Smooth muscle cell (in vitro differentiated cells): ENCODE results near the gene SCN4A. TPM values are rescaled to one million over a fixed set of nuclear protein-coding genes. Genes with fewer than 3 reads are reported as not detected.
"Not testable (repeated sequence)": the region's sequence is repeated elsewhere in the genome, so short reads cannot be mapped to it uniquely, and the experiment has no call there.

Source experiments
- DNase-seq: peaks from one replicate; lab custom pipeline; 2025; ENCODE audit not compliant: unreplicated experiment; lab: John Stamatoyannopoulos, UW
- H2AFZ ChIP-seq: fragments of 200-600 bp; sonication (generic); 2 replicates; pipeline ENCODE4 v1.6.0; 2016; ENCODE audit warnings: antibody characterized with exemption, low read depth, mild to moderate bottlenecking
- H3F3A ChIP-seq: fragments of 200-600 bp; sonication (generic); 2 replicates; pipeline ENCODE4 v1.6.0; 2017; ENCODE audit warnings: antibody characterized with exemption, low read depth
- H3K27ac ChIP-seq: fragments of 200-600 bp; sonication (generic); 2 replicates; pipeline ENCODE4 v1.5.1; 2016; ENCODE audit warnings: low read depth, mild to moderate bottlenecking
- H3K27me3 ChIP-seq: fragments of 200-600 bp; sonication (generic); 2 replicates; pipeline ENCODE4 v1.6.1; 2016; ENCODE audit warnings: low read depth, mild to moderate bottlenecking
- H3K36me3 ChIP-seq: fragments of 200-600 bp; sonication (generic); 2 replicates; pipeline ENCODE4 v1.5.1; 2016; ENCODE audit warnings: low read depth
- H3K4me1 ChIP-seq: fragments of 200-600 bp; sonication (generic); 2 replicates; pipeline ENCODE4 v1.5.1; 2016; ENCODE audit warnings: low read depth
- H3K4me2 ChIP-seq: fragments of 200-600 bp; sonication (generic); 2 replicates; pipeline ENCODE4 v1.6.0; 2016; ENCODE audit warnings: mild to moderate bottlenecking
- H3K4me3 ChIP-seq: fragments of 200-600 bp; sonication (generic); 2 replicates; pipeline ENCODE4 v1.5.1; 2016; ENCODE audit warnings: mild to moderate bottlenecking
- H3K79me2 ChIP-seq: fragments of 200-600 bp; sonication (generic); 2 replicates; pipeline ENCODE4 v1.6.0; 2016; ENCODE audit warnings: low read depth, mild to moderate bottlenecking
- H3K9ac ChIP-seq: fragments of 200-600 bp; sonication (generic); 2 replicates; pipeline ENCODE4 v1.6.0; 2016; ENCODE audit warnings: low read depth
- H3K9me3 ChIP-seq: fragments of 200-600 bp; sonication (generic); replicated peaks from 2 replicates; pipeline ENCODE4 v1.5.1; 2016; ENCODE audit warnings: low read depth
- H4K20me1 ChIP-seq: fragments of 200-600 bp; sonication (generic); 2 replicates; pipeline ENCODE4 v1.6.0; 2016; ENCODE audit warnings: low read depth
- WGBS: methylation state at CpG from one replicate; pipeline ENCODE4 v1.1.7; 2016; ENCODE audit warnings: low lambda C conversion rate; 5-methylcytosine and 5-hydroxymethylcytosine counted together
- polyA plus RNA-seq: library from polyadenylated mRNA; unstranded; fragments of >200 nt; fragmentation: Nextera tagmentation; extraction: Ambion mirVana; gene quantifications from 2 replicates; pipeline ENCODE4 v1.2.1, GENCODE V29; 2016
- total RNA-seq: library from RNA; depleted of rRNA; stranded (reverse); fragments of >200 nt; gene quantifications from 2 replicates; pipeline ENCODE4 v1.2.3, GENCODE V29; 2014
- TF ChIP-seq, protein P1 (sequence below): fragments of 200-600 bp; sonication (generic); IDR thresholded peaks from 2 replicates; pipeline ENCODE4 v1.5.1; 2017; ENCODE audit warnings: borderline replicate concordance, mild to moderate bottlenecking, antibody characterized with exemption; ENCODE audit not compliant: insufficient read depth, poor library complexity, severe bottlenecking

Gene SCN4A
- total and polyA plus RNA-seq, 2 experiments from 2014 or later: under 0.01 TPM; not detected in 1

DNA sequence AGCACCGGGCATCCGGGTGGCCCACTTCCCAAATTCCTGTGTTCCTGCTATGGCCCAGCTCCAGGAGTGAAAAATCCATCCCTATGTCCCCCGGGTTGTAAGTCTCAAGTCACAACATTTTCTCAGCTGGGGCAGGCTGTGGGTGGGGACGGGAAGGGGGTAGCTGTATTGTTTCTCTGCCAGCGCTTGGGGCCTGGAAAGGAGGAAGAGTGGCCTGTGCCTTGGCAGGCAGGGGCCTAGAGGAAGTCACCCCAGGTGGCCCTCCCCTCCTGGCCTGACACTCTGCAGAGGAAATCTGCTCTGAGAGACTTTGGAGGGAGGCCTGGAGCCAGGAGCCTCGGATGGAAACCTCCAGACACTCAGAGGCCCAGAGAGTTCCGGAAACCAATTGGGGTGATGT, 10.6 kb upstream of the SCN4A start:
- H3K79me2 ChIP-seq: no peaks in the 10 kb centered on the region
- DNase-seq: no peak
- H3F3A ChIP-seq: no peaks in the 10 kb centered on the region
- no peak overlapping the region for H2AFZ ChIP-seq
- H3K27ac ChIP-seq: no peak overlapping the region
- H3K36me3 ChIP-seq: no peaks in the 10 kb centered on the region
- no peaks in the 10 kb centered on the region for H3K4me1 ChIP-seq
- no peak overlapping the region for H3K9ac ChIP-seq
- TF ChIP-seq, protein P1, sequence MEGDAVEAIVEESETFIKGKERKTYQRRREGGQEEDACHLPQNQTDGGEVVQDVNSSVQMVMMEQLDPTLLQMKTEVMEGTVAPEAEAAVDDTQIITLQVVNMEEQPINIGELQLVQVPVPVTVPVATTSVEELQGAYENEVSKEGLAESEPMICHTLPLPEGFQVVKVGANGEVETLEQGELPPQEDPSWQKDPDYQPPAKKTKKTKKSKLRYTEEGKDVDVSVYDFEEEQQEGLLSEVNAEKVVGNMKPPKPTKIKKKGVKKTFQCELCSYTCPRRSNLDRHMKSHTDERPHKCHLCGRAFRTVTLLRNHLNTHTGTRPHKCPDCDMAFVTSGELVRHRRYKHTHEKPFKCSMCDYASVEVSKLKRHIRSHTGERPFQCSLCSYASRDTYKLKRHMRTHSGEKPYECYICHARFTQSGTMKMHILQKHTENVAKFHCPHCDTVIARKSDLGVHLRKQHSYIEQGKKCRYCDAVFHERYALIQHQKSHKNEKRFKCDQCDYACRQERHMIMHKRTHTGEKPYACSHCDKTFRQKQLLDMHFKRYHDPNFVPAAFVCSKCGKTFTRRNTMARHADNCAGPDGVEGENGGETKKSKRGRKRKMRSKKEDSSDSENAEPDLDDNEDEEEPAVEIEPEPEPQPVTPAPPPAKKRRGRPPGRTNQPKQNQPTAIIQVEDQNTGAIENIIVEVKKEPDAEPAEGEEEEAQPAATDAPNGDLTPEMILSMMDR: no peak
- no peak overlapping the region for H3K4me2 ChIP-seq
- no peaks in the 10 kb centered on the region for H4K20me1 ChIP-seq
- H3K9me3 ChIP-seq: no peaks in the 10 kb centered on the region
- no peaks in the 10 kb centered on the region for H3K27me3 ChIP-seq
- WGBS: 94% methylated on average over 6 of the region's 7 CpGs
- H3K4me3 ChIP-seq: no peak overlapping the region

DNA sequence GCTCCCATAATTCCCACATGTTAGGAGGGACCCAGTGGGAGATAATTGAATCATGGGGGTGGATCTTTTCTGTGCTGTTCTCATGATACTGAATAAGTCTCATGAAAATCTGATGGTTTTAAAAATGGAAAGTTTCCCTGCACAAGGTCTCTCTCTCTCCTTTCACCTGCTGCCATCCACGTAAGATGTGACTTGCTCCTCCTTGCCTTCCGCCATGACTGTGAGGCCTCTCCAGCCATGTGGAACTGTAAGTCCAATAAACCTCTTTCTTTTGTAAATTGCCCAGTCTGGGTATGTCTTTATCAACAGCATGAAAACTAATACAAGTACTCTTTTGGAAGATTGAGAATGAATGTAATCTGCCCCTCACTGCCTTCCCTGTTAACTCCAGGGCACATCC, 9.9 kb upstream of the SCN4A start:
- not testable (repeated sequence) for H3K27ac ChIP-seq, H3K79me2 ChIP-seq, H3K36me3 ChIP-seq, H3K9ac ChIP-seq, H3K27me3 ChIP-seq, H3F3A ChIP-seq, DNase-seq, H4K20me1 ChIP-seq, H3K4me3 ChIP-seq, H2AFZ ChIP-seq, H3K4me1 ChIP-seq, H3K4me2 ChIP-seq, H3K9me3 ChIP-seq
- WGBS: 98% methylated on average over 2 of the region's 2 CpGs

DNA sequence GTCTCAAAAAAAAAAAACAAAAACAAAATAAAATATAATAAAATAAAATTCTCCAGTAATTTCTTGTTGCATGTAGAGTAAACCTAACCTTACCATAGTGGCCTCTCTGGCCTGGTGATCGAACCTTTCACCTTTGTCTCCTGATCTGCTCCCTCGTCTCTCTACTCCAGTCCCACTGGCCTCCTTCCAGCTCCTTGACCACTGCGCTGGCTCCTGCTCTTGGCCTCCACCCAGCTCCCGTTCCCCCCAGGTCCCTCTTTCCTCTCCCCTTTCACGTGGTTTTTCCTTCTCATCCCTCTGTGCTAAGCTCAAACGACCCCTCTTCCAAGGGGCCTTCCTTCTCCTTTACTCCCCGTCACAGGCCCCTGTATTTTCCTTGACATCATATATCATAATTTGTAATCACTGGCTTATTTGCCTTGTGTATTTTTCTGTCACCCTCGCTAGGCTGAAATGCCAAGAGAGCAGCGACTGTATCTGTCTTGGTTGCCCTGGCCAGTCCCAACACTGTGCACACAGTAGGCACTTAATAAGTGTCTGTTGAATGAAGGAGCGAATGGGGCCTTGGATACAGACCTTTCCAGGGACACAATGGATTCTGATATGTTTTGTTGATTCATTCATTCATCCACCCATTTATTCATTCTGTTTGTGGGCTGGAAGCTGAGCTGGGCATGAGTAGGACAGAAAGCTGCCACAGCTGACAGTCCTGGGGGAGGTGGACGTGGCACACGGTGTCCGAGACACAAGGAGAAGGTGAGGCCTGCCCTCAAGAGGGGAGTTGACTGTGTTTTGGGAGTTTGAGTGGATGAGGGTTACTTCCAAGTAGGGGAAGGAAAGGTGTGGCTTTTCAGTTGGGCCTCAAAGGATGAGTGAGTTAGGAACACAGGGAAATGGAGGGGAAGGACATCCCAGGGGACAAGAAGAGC, 5.8 kb upstream of the SCN4A start:
- Histone ChIP-seq H3K27me3 (peaks cover 4% of the 10 kb centered on the region), H3K79me2 (no peaks in the 10 kb centered on the region), H3K4me1 (no peaks in the 10 kb centered on the region), H3K4me3 (no peak overlapping the region), H3K9ac (no peak overlapping the region), H4K20me1 (no peaks in the 10 kb centered on the region), H3K4me2 (no peak overlapping the region), H3F3A (no peaks in the 10 kb centered on the region), H3K36me3 (no peaks in the 10 kb centered on the region), H3K9me3 (no peaks in the 10 kb centered on the region), H2AFZ (no peak overlapping the region), H3K27ac (no peak overlapping the region)
- WGBS: 91% methylated on average over 13 of the region's 13 CpGs
- no peak for DNase-seq
- TF ChIP-seq, protein P1: no peak

DNA sequence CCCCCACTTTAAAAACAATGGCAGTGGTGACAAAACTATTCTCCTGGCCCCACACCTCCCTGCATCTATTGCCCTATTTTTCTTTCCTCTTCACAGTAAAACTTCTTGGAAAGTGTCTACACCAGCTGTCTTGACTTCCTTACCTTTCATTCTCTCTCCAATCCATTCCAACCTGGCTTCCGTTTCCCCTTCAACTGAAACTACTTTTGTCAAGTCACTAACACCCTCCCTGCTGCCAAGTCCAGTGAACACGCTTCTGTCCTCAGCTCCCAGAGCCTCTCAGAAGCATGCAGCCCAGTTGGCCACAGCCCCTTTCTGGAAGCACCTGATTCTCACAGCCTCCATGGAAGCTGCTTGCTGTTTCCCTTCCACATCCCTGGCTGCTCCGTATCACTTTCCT, 4.0 kb upstream of the SCN4A start:
- Histone ChIP-seq H2AFZ (no peak overlapping the region), H3K27me3 (peaks cover 4% of the 10 kb centered on the region), H3K79me2 (no peaks in the 10 kb centered on the region), H3K9me3 (no peaks in the 10 kb centered on the region), H3K4me3 (no peak overlapping the region), H4K20me1 (no peaks in the 10 kb centered on the region), H3K9ac (no peak overlapping the region), H3K27ac (no peak overlapping the region), H3K4me2 (no peak overlapping the region), H3F3A (no peaks in the 10 kb centered on the region), H3K4me1 (no peaks in the 10 kb centered on the region), H3K36me3 (no peaks in the 10 kb centered on the region)
- TF ChIP-seq, protein P1: no peak
- no peak for DNase-seq
- 86% methylated on average over 3 of the region's 3 CpGs for WGBS
